Natural killer cell (primary cell): ENCODE measurements around the gene DTNBP1. TPM values are rescaled to one million over a fixed set of nuclear protein-coding genes. Genes with fewer than 3 reads are reported as not detected.

ENCODE experiments used
- ATAC-seq, 3 donors: fragments of 150-1000 bp in 2 of 3; fragments of 200-7000 bp in 1 of 3; cut with Tn5 transposase; 1 replicate in 1 of 3; 2 replicates in 2 of 3; pipeline ENCODE4 v1.10.0; 2021; ENCODE audit warnings: mild to moderate bottlenecking in 2 of 3, moderate library complexity in 2 of 3
- DNase-seq, 2 donors: peaks; one replicate each; pipeline versions ENCODE4 v3.0.0 to v3.0.0-alpha.2; 2013 to 2021; ENCODE audit warnings: mixed read lengths in 1 of 2
- H3K27ac ChIP-seq: one replicate; pipeline ENCODE4 v1.5.1; 2013; ENCODE audit warnings: mild to moderate bottlenecking, low read length
- H3K27me3 ChIP-seq: one replicate; pipeline ENCODE4 v1.6.1; 2013; ENCODE audit warnings: low read length; ENCODE audit not compliant: control insufficient read depth, insufficient read depth
- H3K36me3 ChIP-seq: one replicate; pipeline ENCODE4 v1.6.1; 2013; ENCODE audit warnings: low read length; ENCODE audit not compliant: control insufficient read depth, insufficient read depth
- H3K4me1 ChIP-seq: one replicate; pipeline ENCODE4 v1.6.1; 2013; ENCODE audit warnings: low read length; ENCODE audit not compliant: control insufficient read depth, insufficient read depth
- H3K4me3 ChIP-seq: one replicate; pipeline ENCODE4 v1.5.1; 2013; ENCODE audit warnings: low read length
- H3K9me3 ChIP-seq: one replicate; pipeline ENCODE4 v1.6.1; 2013; ENCODE audit warnings: low read length; ENCODE audit not compliant: control insufficient read depth, insufficient read depth
- H3K27ac Mint-ChIP-seq, 2 donors: one replicate each; pipeline ENCODE4 v1.8.0; 2022; ENCODE audit warnings: mild to moderate bottlenecking in 2 of 2, mixed read lengths in 2 of 2, moderate library complexity in 1 of 2
- H3K27me3 Mint-ChIP-seq, 2 donors: one replicate each; pipeline ENCODE4 v1.8.0; 2022; ENCODE audit warnings: low read depth in 2 of 2, mixed read lengths in 2 of 2
- H3K36me3 Mint-ChIP-seq: one replicate; pipeline ENCODE4 v1.8.0; 2022; ENCODE audit warnings: mixed read lengths
- H3K4me1 Mint-ChIP-seq, 2 donors: one replicate each; pipeline ENCODE4 v1.8.0; 2022; ENCODE audit warnings: mixed read lengths in 2 of 2
- H3K4me3 Mint-ChIP-seq: one replicate; pipeline ENCODE4 v1.8.0; 2022; ENCODE audit warnings: mild to moderate bottlenecking, moderate library complexity, mixed read lengths
- H3K9me3 Mint-ChIP-seq, 2 donors: one replicate each; pipeline ENCODE4 v1.8.0; 2022; ENCODE audit warnings: mixed read lengths in 2 of 2
- WGBS: methylation state at CpG from one replicate; pipeline ENCODE4 v1.1.7; 2013; ENCODE audit warnings: missing lambda C conversion rate; ENCODE audit not compliant: insufficient coverage; 5-methylcytosine and 5-hydroxymethylcytosine counted together
- intact Hi-C: fragments of 100-400 bp; cut with micrococcal nuclease; formaldehyde crosslinking; loops from one replicate; pipeline ENCODE4 v1.14.2; 2022
- total RNA-seq, 4 donors: library from RNA; stranded (reverse); fragments of 120-200 nt in 1 of 4; gene quantifications; one replicate each; pipeline versions ENCODE4 v1.2.3 to v1.2.4, GENCODE V29; 2013 to 2022
- TF ChIP-seq, protein P1 (sequence below): fragments of 200-600 bp; IDR thresholded peaks from one replicate; pipeline ENCODE4 v1.8.0; 2022; ENCODE audit warnings: antibody characterized with exemption

Gene DTNBP1
- total RNA-seq, 3 donors from 2014 or later (not counting 1 experiment from before 2014, with no cell fraction given), result 31.6 to 42.2 (median 38.4) TPM

GRCh38 chr6:15604843-15605242 is 58.0 kb downstream of the DTNBP1 start:
- TF ChIP-seq, protein P1, sequence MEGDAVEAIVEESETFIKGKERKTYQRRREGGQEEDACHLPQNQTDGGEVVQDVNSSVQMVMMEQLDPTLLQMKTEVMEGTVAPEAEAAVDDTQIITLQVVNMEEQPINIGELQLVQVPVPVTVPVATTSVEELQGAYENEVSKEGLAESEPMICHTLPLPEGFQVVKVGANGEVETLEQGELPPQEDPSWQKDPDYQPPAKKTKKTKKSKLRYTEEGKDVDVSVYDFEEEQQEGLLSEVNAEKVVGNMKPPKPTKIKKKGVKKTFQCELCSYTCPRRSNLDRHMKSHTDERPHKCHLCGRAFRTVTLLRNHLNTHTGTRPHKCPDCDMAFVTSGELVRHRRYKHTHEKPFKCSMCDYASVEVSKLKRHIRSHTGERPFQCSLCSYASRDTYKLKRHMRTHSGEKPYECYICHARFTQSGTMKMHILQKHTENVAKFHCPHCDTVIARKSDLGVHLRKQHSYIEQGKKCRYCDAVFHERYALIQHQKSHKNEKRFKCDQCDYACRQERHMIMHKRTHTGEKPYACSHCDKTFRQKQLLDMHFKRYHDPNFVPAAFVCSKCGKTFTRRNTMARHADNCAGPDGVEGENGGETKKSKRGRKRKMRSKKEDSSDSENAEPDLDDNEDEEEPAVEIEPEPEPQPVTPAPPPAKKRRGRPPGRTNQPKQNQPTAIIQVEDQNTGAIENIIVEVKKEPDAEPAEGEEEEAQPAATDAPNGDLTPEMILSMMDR, result no peak
- Histone ChIP-seq H3K27me3 (no peaks in the 10 kb centered on the region), H3K27ac (no peak overlapping the region), H3K4me1 (peaks cover 4% of the 10 kb centered on the region), H3K4me3 (no peak overlapping the region), H3K9me3 (no peaks in the 10 kb centered on the region), H3K36me3 (peaks cover 13% of the 10 kb centered on the region)
- intact Hi-C loops, result no loop called here
- peaks cover 26 to 49% of the 10 kb centered on the region in 2 donors for H3K4me1 Mint-ChIP-seq
- H3K27me3 Mint-ChIP-seq, result no peaks in the 10 kb centered on the region
- no peaks in the 10 kb centered on the region for H3K9me3 Mint-ChIP-seq
- no peak overlapping the region for H3K4me3 Mint-ChIP-seq
- no peak for DNase-seq
- no peak overlapping the region for H3K27ac Mint-ChIP-seq
- no peaks in the 10 kb centered on the region for H3K36me3 Mint-ChIP-seq
- ATAC-seq, result no peak
- WGBS, result 86% methylated on average over 1 of the region's 2 CpGs

GRCh38 chr6:15602154-15602553 is 60.7 kb downstream of the DTNBP1 start:
- intact Hi-C loops, result no loop called here
- peaks cover 22 to 46% of the 10 kb centered on the region in 2 donors for H3K4me1 Mint-ChIP-seq
- H3K36me3 Mint-ChIP-seq, result no peaks in the 10 kb centered on the region
- H3K4me3 Mint-ChIP-seq, result no peak overlapping the region
- TF ChIP-seq, protein P1, result no peak
- Histone ChIP-seq H3K4me3 (no peak overlapping the region), H3K27me3 (no peaks in the 10 kb centered on the region), H3K4me1 (peaks cover 4% of the 10 kb centered on the region), H3K36me3 (peaks cover 1% of the 10 kb centered on the region), H3K27ac (no peak overlapping the region), H3K9me3 (no peaks in the 10 kb centered on the region)
- 39% methylated on average over 3 of the region's 3 CpGs for WGBS
- peak in 1 of 2 donors; percentile 38 for DNase-seq
- no peaks in the 10 kb centered on the region for H3K9me3 Mint-ChIP-seq
- H3K27me3 Mint-ChIP-seq, result no peaks in the 10 kb centered on the region
- H3K27ac Mint-ChIP-seq, result peak overlapping the region in 1 of 2 donors; percentile 58
- ATAC-seq, result no peak

- no peaks in the 10 kb centered on the region for H3K27me3 ChIP-seq
- no peak overlapping the region for H3K4me3 Mint-ChIP-seq
- no peak overlapping the region for H3K4me3 ChIP-seq
- H3K4me1 Mint-ChIP-seq, result peaks cover 35 to 53% of the 10 kb centered on the region in 2 donors
- H3K9me3 ChIP-seq, result no peaks in the 10 kb centered on the region
- WGBS, result no CpG with 5 or more reads among the region's 1 CpG
- H3K4me1 ChIP-seq, result peaks cover 8% of the 10 kb centered on the region
- H3K36me3 Mint-ChIP-seq, result no peaks in the 10 kb centered on the region
- H3K9me3 Mint-ChIP-seq, result no peaks in the 10 kb centered on the region
- no peak overlapping the region for H3K27ac Mint-ChIP-seq
- H3K27ac ChIP-seq, result no peak overlapping the region
- ATAC-seq (no peak), DNase-seq (no peak)
- TF ChIP-seq, protein P1, result no peak
- H3K36me3 ChIP-seq, result peaks cover 1% of the 10 kb centered on the region
- no peaks in the 10 kb centered on the region for H3K27me3 Mint-ChIP-seq
- intact Hi-C loops, result no loop called here
Measured at GRCh38 chr6:15598273-15598798, 64.5 kb downstream of the DTNBP1 start.
